Activated B cell treated with CpG ODN at 0.5 μM for 24 hours (primary cell): Measurements from ENCODE around the gene SNRNP70. TPM values are rescaled to one million over a fixed set of nuclear protein-coding genes. Genes with fewer than 3 reads are reported as not detected.

Experiments used
- ATAC-seq: fragments of 200-7000 bp; cut with Tn5 transposase; one replicate; pipeline ENCODE4 v1.10.0; 2021; ENCODE audit warnings: low read depth, mild to moderate bottlenecking, moderate library complexity
- CTCF ChIA-PET: fragments of 350-600 bp; sonication (Branson Sonifier 250); formaldehyde crosslinking; loops from one replicate; lab custom pipeline; 2021; ENCODE audit warnings: antibody characterized with exemption; lab: Charles Lee
- POLR2A ChIA-PET: fragments of 350-600 bp; sonication (Branson Sonifier 250); formaldehyde crosslinking; loops from one replicate; lab custom pipeline; 2021; ENCODE audit warnings: antibody characterized with exemption; lab: Charles Lee
- DNase-seq: peaks from one replicate; pipeline ENCODE4 v3.0.0; 2022
- H3K27ac Mint-ChIP-seq: one replicate; pipeline ENCODE4 v1.8.0; 2020; ENCODE audit warnings: mixed read lengths
- H3K27me3 Mint-ChIP-seq: one replicate; pipeline ENCODE4 v1.8.0; 2021; ENCODE audit warnings: mixed read lengths
- H3K36me3 Mint-ChIP-seq: one replicate; pipeline ENCODE4 v1.8.0; 2021; ENCODE audit warnings: low read depth, mixed read lengths
- H3K4me1 Mint-ChIP-seq: one replicate; pipeline ENCODE4 v1.8.0; 2021; ENCODE audit warnings: mixed read lengths
- H3K4me3 Mint-ChIP-seq: one replicate; pipeline ENCODE4 v1.8.0; 2020; ENCODE audit warnings: mild to moderate bottlenecking, mixed read lengths
- H3K9me3 Mint-ChIP-seq: one replicate; pipeline ENCODE4 v1.8.0; 2020; ENCODE audit warnings: mixed read lengths
- CTCF ChIP-seq: fragments of 200-600 bp; IDR thresholded peaks from one replicate; pipeline ENCODE4 v1.8.0; 2022; ENCODE audit warnings: antibody characterized with exemption, mild to moderate bottlenecking
- intact Hi-C: fragments of 100-400 bp; cut with micrococcal nuclease; formaldehyde crosslinking; loops from one replicate; pipeline ENCODE4 v1.15.1; 2024
- total RNA-seq: library from RNA; stranded (reverse); gene quantifications from 2 replicates; pipeline ENCODE4 v1.2.3, GENCODE V29; 2022

The SNRNP70 gene
- total RNA-seq, 1 donor from 2014 or later = 298 TPM

GRCh38 chr19:49064768-49065611 lies 20.3 kb upstream of the SNRNP70 start, which contains the start of gene NTF4:
Gene NTF4, minus strand, starts transcription at chr19:49064818. Its CDS starts 2,821 bp downstream, at chr19:49061997.
- Mint-ChIP-seq H3K36me3 (no peaks in the 10 kb centered on the region), H3K27me3 (peaks cover 44% of the 10 kb centered on the region), H3K4me3 (no peak within 1 kb of the TSS), H3K4me1 (no peaks in the 10 kb centered on the region), H3K27ac (no peak within 1 kb of the TSS), H3K9me3 (no peaks in the 10 kb centered on the region)
- DNase-seq (no peak), ATAC-seq (no peak)
- CTCF ChIA-PET = no interaction called here
- no peak for TF ChIP-seq CTCF
- intact Hi-C loops = no loop called here
- POLR2A ChIA-PET = interaction anchor here (0.6 kb wide), 1 partner anchor 130 kb away, joined by 3 read pairs; no protein-coding TSS in a partner anchor

- Mint-ChIP-seq H3K4me1 (no peaks in the 10 kb centered on the region), H3K27ac (no peak overlapping the region), H3K27me3 (peaks cover 45% of the 10 kb centered on the region), H3K9me3 (no peaks in the 10 kb centered on the region), H3K4me3 (no peak overlapping the region), H3K36me3 (no peaks in the 10 kb centered on the region)
- CTCF ChIA-PET = interaction anchor here (0.7 kb wide), 1 partner anchor 143 kb away, joined by 3 read pairs; no protein-coding TSS in a partner anchor
- ATAC-seq = no peak
- POLR2A ChIA-PET = interaction anchor here (0.8 kb wide), 1 partner anchor 83 kb away, joined by 3 read pairs; no protein-coding TSS in a partner anchor
- TF ChIP-seq CTCF = no peak
- intact Hi-C loops = no loop called here
- DNase-seq = no peak
Measured at GRCh38 chr19:49065905-49066512, 19.2 kb upstream of the SNRNP70 start.

GRCh38 chr19:49067554-49067953 lies 17.7 kb upstream of the SNRNP70 start:
- H3K4me1 Mint-ChIP-seq = peaks cover 4% of the 10 kb centered on the region
- TF ChIP-seq CTCF = no peak
- intact Hi-C loops = no loop called here
- ATAC-seq (no peak), DNase-seq (no peak)
- no peak overlapping the region for H3K4me3 Mint-ChIP-seq
- no peak overlapping the region for H3K27ac Mint-ChIP-seq
- peaks cover 43% of the 10 kb centered on the region for H3K27me3 Mint-ChIP-seq
- no peaks in the 10 kb centered on the region for H3K36me3 Mint-ChIP-seq
- no peaks in the 10 kb centered on the region for H3K9me3 Mint-ChIP-seq
- ChIA-PET CTCF (no interaction called here), POLR2A (no interaction called here)

GRCh38 chr19:49069026-49069425 lies 16.2 kb upstream of the SNRNP70 start:
- Mint-ChIP-seq H3K4me3 (no peak overlapping the region), H3K27me3 (peaks cover 56% of the 10 kb centered on the region), H3K27ac (no peak overlapping the region), H3K4me1 (peaks cover 14% of the 10 kb centered on the region), H3K36me3 (no peaks in the 10 kb centered on the region), H3K9me3 (no peaks in the 10 kb centered on the region)
- intact Hi-C loops = no loop called here
- no peak for DNase-seq
- no peak for ATAC-seq
- no peak for TF ChIP-seq CTCF
- ChIA-PET CTCF (no interaction called here), POLR2A (no interaction called here)

GRCh38 chr19:49070416-49070815 lies 14.8 kb upstream of the SNRNP70 start:
- H3K4me1 Mint-ChIP-seq = peaks cover 17% of the 10 kb centered on the region
- H3K9me3 Mint-ChIP-seq = no peaks in the 10 kb centered on the region
- ChIA-PET CTCF (interaction anchor here (1.3 to 1.6 kb wide), 2 partner anchors 71 to 128 kb away, joined by 3 to 4 read pairs; no protein-coding TSS in a partner anchor), POLR2A (no interaction called here)
- no peak overlapping the region for H3K27ac Mint-ChIP-seq
- intact Hi-C loops = no loop called here
- no peaks in the 10 kb centered on the region for H3K36me3 Mint-ChIP-seq
- peaks cover 64% of the 10 kb centered on the region for H3K27me3 Mint-ChIP-seq
- ATAC-seq = no peak
- TF ChIP-seq CTCF = no peak
- H3K4me3 Mint-ChIP-seq = no peak overlapping the region
- no peak for DNase-seq
